HEK293 (cell line): Measurements from ENCODE around the gene ZNF771.

Source experiments
- CTCF ChIP-seq: fragments of 450-650 bp; formaldehyde crosslinking; IDR thresholded peaks from 2 replicates; pipeline ENCODE4 v1.5.1; 2016; ENCODE audit warnings: missing biosample characterization, missing genetic modification characterization
- HIC1 ChIP-seq: fragments of 450-650 bp; formaldehyde crosslinking; IDR thresholded peaks from 2 replicates; pipeline ENCODE4 v1.5.1; 2016; ENCODE audit warnings: missing biosample characterization, missing genetic modification characterization
- KLF1 ChIP-seq: fragments of 450-650 bp; formaldehyde crosslinking; IDR thresholded peaks from 2 replicates; pipeline ENCODE4 v1.5.1; 2016; ENCODE audit warnings: missing biosample characterization, missing genetic modification characterization
- REST ChIP-seq: fragments of 450-650 bp; formaldehyde crosslinking; IDR thresholded peaks from 2 replicates; pipeline ENCODE4 v1.5.1; 2016; ENCODE audit warnings: missing biosample characterization, missing genetic modification characterization
- ZBTB10 ChIP-seq: fragments of 450-650 bp; formaldehyde crosslinking; IDR thresholded peaks from 2 replicates; pipeline ENCODE4 v1.5.1; 2016; ENCODE audit warnings: missing biosample characterization, missing genetic modification characterization
- ZBTB7A ChIP-seq: fragments of 450-650 bp; formaldehyde crosslinking; IDR thresholded peaks from 2 replicates; pipeline ENCODE4 v1.5.1; 2016; ENCODE audit warnings: low read depth, missing biosample characterization, missing genetic modification characterization
- ZBTB8A ChIP-seq: fragments of 450-650 bp; formaldehyde crosslinking; IDR thresholded peaks from 2 replicates; pipeline ENCODE4 v1.5.1; 2016; ENCODE audit warnings: missing biosample characterization, missing genetic modification characterization
- ZNF416 ChIP-seq: fragments of 450-650 bp; formaldehyde crosslinking; IDR thresholded peaks from 2 replicates; pipeline ENCODE4 v1.5.1; 2016; ENCODE audit warnings: missing biosample characterization, missing genetic modification characterization
- ZNF433 ChIP-seq: fragments of 450-650 bp; formaldehyde crosslinking; IDR thresholded peaks from 2 replicates; pipeline ENCODE4 v1.5.1; 2016; ENCODE audit warnings: missing biosample characterization, missing genetic modification characterization, low read depth
- ZNF837 ChIP-seq: fragments of 450-650 bp; formaldehyde crosslinking; IDR thresholded peaks from 2 replicates; pipeline ENCODE4 v1.5.1; 2016; ENCODE audit warnings: missing biosample characterization, missing genetic modification characterization

- TF ChIP-seq CTCF (tag by site-specific recombination) (no peak), KLF1 (tag by site-specific recombination) (no peak), HIC1 (tag by site-specific recombination) (no peak), ZNF416 (no peak), ZBTB10 (no peak), ZNF433 (tag by site-specific recombination) (no peak), ZNF837 (tag by site-specific recombination) (no peak), ZBTB8A (tag by site-specific recombination) (no peak), ZBTB7A (tag by site-specific recombination) (no peak), REST (tag by site-specific recombination) (no peak)
Measured at GRCh38 chr16:30376461-30376902, 30.9 kb upstream of the ZNF771 start.
